LNCAP (cell line): ENCODE data around the gene GYS2.

Experiments
- TF ChIP-seq, protein P1 (sequence below): fragments of 450-650 bp; IDR thresholded peaks from 2 replicates; pipeline ENCODE4 v1.5.1; 2017; ENCODE audit warnings: mild to moderate bottlenecking

Gene GYS2

GRCh38 chr12:21604245-21605101, at the start of gene GYS2:
Gene GYS2, minus strand, starts transcription at chr12:21604847. Its CDS starts 255 bp downstream, at chr12:21604592.
- TF ChIP-seq, protein P1, sequence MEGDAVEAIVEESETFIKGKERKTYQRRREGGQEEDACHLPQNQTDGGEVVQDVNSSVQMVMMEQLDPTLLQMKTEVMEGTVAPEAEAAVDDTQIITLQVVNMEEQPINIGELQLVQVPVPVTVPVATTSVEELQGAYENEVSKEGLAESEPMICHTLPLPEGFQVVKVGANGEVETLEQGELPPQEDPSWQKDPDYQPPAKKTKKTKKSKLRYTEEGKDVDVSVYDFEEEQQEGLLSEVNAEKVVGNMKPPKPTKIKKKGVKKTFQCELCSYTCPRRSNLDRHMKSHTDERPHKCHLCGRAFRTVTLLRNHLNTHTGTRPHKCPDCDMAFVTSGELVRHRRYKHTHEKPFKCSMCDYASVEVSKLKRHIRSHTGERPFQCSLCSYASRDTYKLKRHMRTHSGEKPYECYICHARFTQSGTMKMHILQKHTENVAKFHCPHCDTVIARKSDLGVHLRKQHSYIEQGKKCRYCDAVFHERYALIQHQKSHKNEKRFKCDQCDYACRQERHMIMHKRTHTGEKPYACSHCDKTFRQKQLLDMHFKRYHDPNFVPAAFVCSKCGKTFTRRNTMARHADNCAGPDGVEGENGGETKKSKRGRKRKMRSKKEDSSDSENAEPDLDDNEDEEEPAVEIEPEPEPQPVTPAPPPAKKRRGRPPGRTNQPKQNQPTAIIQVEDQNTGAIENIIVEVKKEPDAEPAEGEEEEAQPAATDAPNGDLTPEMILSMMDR = no peak

DNA sequence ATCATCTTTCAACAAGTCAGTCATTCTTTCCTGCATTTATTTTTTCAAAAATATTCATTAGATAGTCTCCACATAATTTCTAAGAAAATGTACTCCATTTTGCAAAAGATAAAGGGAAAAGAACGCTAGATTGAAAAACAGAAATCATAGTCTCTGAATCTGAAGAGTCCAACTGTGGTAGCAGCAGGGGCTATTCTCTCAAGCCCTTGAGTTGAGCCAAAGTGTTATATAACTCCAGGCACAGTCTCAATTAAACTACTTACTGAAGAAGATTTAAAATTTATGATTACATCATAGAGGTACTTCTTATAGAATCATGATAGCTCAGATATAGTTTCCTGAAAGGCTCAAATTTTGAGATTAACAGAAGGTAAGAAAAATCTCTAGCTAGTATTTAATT, 47.2 kb upstream of the GYS2 start:
- TF ChIP-seq, protein P1 = no peak

- TF ChIP-seq, protein P1 = no peak
Measured at GRCh38 chr12:21650997-21651396, 46.4 kb upstream of the GYS2 start.

GRCh38 chr12:21649034-21649433, 44.4 kb upstream of the GYS2 start:
- TF ChIP-seq, protein P1 = no peak

DNA sequence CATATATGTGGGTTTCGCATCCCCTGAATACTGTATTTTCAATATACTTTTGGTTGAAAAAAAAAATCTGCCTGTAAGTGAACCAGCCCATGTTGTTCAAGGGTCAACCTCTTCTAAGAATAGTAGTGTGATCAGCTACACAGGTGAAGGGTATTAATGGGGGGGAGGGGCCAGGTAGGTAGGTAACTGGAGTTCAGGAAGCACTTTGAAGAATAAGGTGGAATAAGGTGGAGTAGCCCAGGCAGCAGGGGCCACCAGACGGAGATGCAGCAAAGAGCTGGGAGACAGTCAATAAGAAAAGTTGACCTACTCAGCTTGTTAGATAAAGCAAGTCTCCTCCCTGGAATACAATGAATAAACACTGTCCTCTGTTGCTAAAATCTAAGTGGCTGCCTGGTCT, 43.7 kb upstream of the GYS2 start:
- TF ChIP-seq, protein P1 = no peak

DNA sequence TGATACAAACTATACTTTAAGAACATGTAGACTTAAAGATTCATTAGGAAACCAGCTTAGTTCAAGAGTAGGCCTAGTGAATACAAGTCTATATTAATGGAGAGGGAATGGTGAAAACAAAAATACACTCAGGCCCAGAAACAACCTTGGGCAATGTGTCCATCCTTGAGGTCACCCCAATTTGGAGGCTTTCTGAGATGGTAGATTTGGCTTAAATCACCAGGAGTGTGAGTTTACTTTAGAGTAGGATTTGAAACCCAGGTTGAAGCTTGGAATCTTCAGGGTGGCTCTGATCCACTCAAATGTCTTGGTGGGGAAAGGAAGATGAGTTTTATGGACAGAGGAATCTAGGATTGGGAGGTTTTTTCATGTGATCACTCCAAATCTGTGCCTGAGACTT, 42.5 kb upstream of the GYS2 start:
- TF ChIP-seq, protein P1 = no peak

- TF ChIP-seq, protein P1 = no peak
Measured at GRCh38 chr12:21644516-21644915, 39.9 kb upstream of the GYS2 start.
